ENCODE data around the gene RPS6KA3.

RPS6KA3 gene

GRCh38 chrX:20271730-20272129 is 5.0 kb upstream of the RPS6KA3 start:
- no peak overlapping the region for H3K4me2 ChIP-seq (ENCODE audit: insufficient read depth, low read length)
- H3K4me3 ChIP-seq (ENCODE audit: low read depth in 1 of 2, low read length in 2 of 2) = no peak overlapping the region
- TF ChIP-seq EZH2 (IDR thresholded peaks at IDR 0.05; ENCODE audit: borderline replicate concordance, low read depth, low read length, severe bottlenecking) (no peak), CTCF (IDR thresholded peaks at IDR 0.05; ENCODE audit: borderline replicate concordance, extremely low read depth, low read length, poor library complexity, severe bottlenecking) (no peak)
- no peaks in the 10 kb centered on the region for H3K79me2 ChIP-seq (ENCODE audit: insufficient read depth, low read length)
- H2AFZ ChIP-seq (ENCODE audit: low read depth, low read length) = no peak overlapping the region
- H3K36me3 ChIP-seq (ENCODE audit: insufficient read depth, low read length) = no peaks in the 10 kb centered on the region
- H3K27ac ChIP-seq (ENCODE audit: low read length) = no peak overlapping the region
- no peaks in the 10 kb centered on the region for H3K9me3 ChIP-seq (ENCODE audit: insufficient read depth, low read length, severe bottlenecking)
- no peaks in the 10 kb centered on the region for H4K20me1 ChIP-seq (ENCODE audit: insufficient read depth, low read length)
- no peaks in the 10 kb centered on the region for H3K27me3 ChIP-seq (ENCODE audit: insufficient read depth, low read length, poor library complexity)
- peaks cover 6% of the 10 kb centered on the region for H3K4me1 ChIP-seq (ENCODE audit: insufficient read depth, low read length)
- DNase-seq (no peak), ATAC-seq (ENCODE audit: insufficient read depth, low read depth) (no peak)
- no peak overlapping the region for H3K9ac ChIP-seq (ENCODE audit: low read depth, low read length)

- H4K20me1 ChIP-seq (ENCODE audit: insufficient read depth, low read length) = no peaks in the 10 kb centered on the region
- H3K27me3 ChIP-seq (ENCODE audit: insufficient read depth, low read length, poor library complexity) = no peaks in the 10 kb centered on the region
- no peaks in the 10 kb centered on the region for H3K9me3 ChIP-seq (ENCODE audit: insufficient read depth, low read length, severe bottlenecking)
- peaks cover 6% of the 10 kb centered on the region for H3K4me1 ChIP-seq (ENCODE audit: insufficient read depth, low read length)
- H3K36me3 ChIP-seq (ENCODE audit: insufficient read depth, low read length) = no peaks in the 10 kb centered on the region
- H3K9ac ChIP-seq (ENCODE audit: low read depth, low read length) = no peak overlapping the region
- no peak overlapping the region for H3K27ac ChIP-seq (ENCODE audit: low read length)
- no peak overlapping the region for H2AFZ ChIP-seq (ENCODE audit: low read depth, low read length)
- ATAC-seq (ENCODE audit: insufficient read depth, low read depth) (no peak), DNase-seq (no peak)
- H3K4me2 ChIP-seq (ENCODE audit: insufficient read depth, low read length) = no peak overlapping the region
- H3K4me3 ChIP-seq (ENCODE audit: low read depth in 1 of 2, low read length in 2 of 2) = no peak overlapping the region
- peaks cover 2% of the 10 kb centered on the region for H3K79me2 ChIP-seq (ENCODE audit: insufficient read depth, low read length)
- no peak for TF ChIP-seq CTCF (IDR thresholded peaks at IDR 0.05; ENCODE audit: borderline replicate concordance, extremely low read depth, low read length, poor library complexity, severe bottlenecking)
- TF ChIP-seq EZH2 (IDR thresholded peaks at IDR 0.05; ENCODE audit: borderline replicate concordance, low read depth, low read length, severe bottlenecking) = no peak
Observed at GRCh38 chrX:20271186-20271585, 4.5 kb upstream of the RPS6KA3 start.

GRCh38 chrX:20270562-20270890 is 3.8 kb upstream of the RPS6KA3 start:
- Histone ChIP-seq H3K4me1 (ENCODE audit: insufficient read depth, low read length) (peaks cover 6% of the 10 kb centered on the region), H3K36me3 (ENCODE audit: insufficient read depth, low read length) (no peaks in the 10 kb centered on the region), H3K4me3 (ENCODE audit: low read depth in 1 of 2, low read length in 2 of 2) (no peak overlapping the region), H4K20me1 (ENCODE audit: insufficient read depth, low read length) (0 out of 2 replicates have a peak, but pooled peaks cover 3% of the 10 kb centered on the region), H3K9ac (ENCODE audit: low read depth, low read length) (no peak overlapping the region), H3K27me3 (ENCODE audit: insufficient read depth, low read length, poor library complexity) (no peaks in the 10 kb centered on the region), H3K79me2 (ENCODE audit: insufficient read depth, low read length) (peaks cover 9% of the 10 kb centered on the region), H3K4me2 (ENCODE audit: insufficient read depth, low read length) (no peak overlapping the region), H3K27ac (ENCODE audit: low read length) (no peak overlapping the region), H2AFZ (ENCODE audit: low read depth, low read length) (no peak overlapping the region), H3K9me3 (ENCODE audit: insufficient read depth, low read length, severe bottlenecking) (no peaks in the 10 kb centered on the region)
- no peak for DNase-seq
- no peak for ATAC-seq (ENCODE audit: insufficient read depth, low read depth)
- TF ChIP-seq EZH2 (IDR thresholded peaks at IDR 0.05; ENCODE audit: borderline replicate concordance, low read depth, low read length, severe bottlenecking) = no peak
- no peak for TF ChIP-seq CTCF (IDR thresholded peaks at IDR 0.05; ENCODE audit: borderline replicate concordance, extremely low read depth, low read length, poor library complexity, severe bottlenecking)
